WTC11 (cell line): ENCODE results near the gene EHD1. TPM values are rescaled to one million over a fixed set of nuclear protein-coding genes. Genes with fewer than 3 reads are reported as not detected.

ENCODE experiments used
- ATAC-seq: fragments of 200-7000 bp; cut with Tn5 transposase; 2 replicates; pipeline ENCODE4 v1.10.0; 2021; ENCODE audit warnings: mild to moderate bottlenecking, moderate library complexity
- CTCF ChIA-PET: fragments of 300-600 bp; sonication (Branson Sonifier 250); formaldehyde crosslinking; loops from one replicate; lab custom pipeline; 2021; ENCODE audit warnings: antibody characterized with exemption; lab: Charles Lee
- POLR2A ChIA-PET: fragments of 350-600 bp; sonication (Branson Sonifier 250); formaldehyde crosslinking; loops from one replicate; lab custom pipeline; 2021; ENCODE audit warnings: antibody characterized with exemption; lab: Charles Lee
- DNase-seq: peaks from one replicate; pipeline ENCODE4 v3.0.0; 2021; ENCODE audit warnings: low spot score
- H3K27ac Mint-ChIP-seq: 2 replicates; pipeline ENCODE4 v1.8.0; 2021; ENCODE audit warnings: mixed read lengths
- H3K27me3 Mint-ChIP-seq: 2 replicates; pipeline ENCODE4 v1.8.0; 2021; ENCODE audit warnings: low read depth, mild to moderate bottlenecking, moderate library complexity, mixed read lengths
- H3K36me3 Mint-ChIP-seq: 2 replicates; pipeline ENCODE4 v1.8.0; 2021; ENCODE audit warnings: mixed read lengths
- H3K4me1 Mint-ChIP-seq: 2 replicates; pipeline ENCODE4 v1.8.0; 2022; ENCODE audit warnings: mixed read lengths
- H3K4me3 Mint-ChIP-seq: 2 replicates; pipeline ENCODE4 v1.8.0; 2021; ENCODE audit warnings: mild to moderate bottlenecking, moderate library complexity, mixed read lengths
- H3K9me3 Mint-ChIP-seq: 2 replicates; pipeline ENCODE4 v1.8.0; 2021; ENCODE audit warnings: mixed read lengths
- ATF2 ChIP-seq: sonication (generic); formaldehyde crosslinking; IDR thresholded peaks from 2 replicates; pipeline ENCODE4 v1.8.1; 2022; ENCODE audit warnings: low read depth, missing genetic modification reagents, borderline replicate concordance
- CBFB ChIP-seq: sonication (generic); formaldehyde crosslinking; IDR thresholded peaks from 2 replicates; pipeline ENCODE4 v1.8.1; 2022; ENCODE audit warnings: mild to moderate bottlenecking, low read depth, missing genetic modification reagents
- MXD4 ChIP-seq: fragments of 250-450 bp; sonication (Bioruptor Pico); IDR thresholded peaks from 2 replicates; pipeline ENCODE4 v1.8.0; 2021; ENCODE audit warnings: mild to moderate bottlenecking, moderate library complexity, borderline replicate concordance
- NFE2L1 ChIP-seq: sonication (generic); formaldehyde crosslinking; IDR thresholded peaks from 2 replicates; pipeline ENCODE4 v1.8.1; 2023; ENCODE audit warnings: missing genetic modification reagents
- OVOL2 ChIP-seq: fragments of 250-450 bp; sonication (Bioruptor Pico); IDR thresholded peaks from 2 replicates; pipeline ENCODE4 v1.9.0; 2021; ENCODE audit warnings: mild to moderate bottlenecking, borderline replicate concordance
- RELA ChIP-seq: sonication (generic); formaldehyde crosslinking; IDR thresholded peaks from 2 replicates; pipeline ENCODE4 v1.8.1; 2022; ENCODE audit warnings: missing genetic modification reagents, mild to moderate bottlenecking, borderline replicate concordance
- TEAD1 ChIP-seq: sonication (generic); formaldehyde crosslinking; IDR thresholded peaks from 2 replicates; pipeline ENCODE4 v1.8.0; 2022; ENCODE audit warnings: mild to moderate bottlenecking, missing genetic modification reagents
- TEAD4 ChIP-seq: sonication (generic); formaldehyde crosslinking; IDR thresholded peaks from 2 replicates; pipeline ENCODE4 v1.8.0; 2022; ENCODE audit warnings: mild to moderate bottlenecking, missing genetic modification reagents
- ZNF219 ChIP-seq: sonication (generic); formaldehyde crosslinking; IDR thresholded peaks from 2 replicates; pipeline ENCODE4 v1.8.0; 2023; ENCODE audit warnings: missing genetic modification reagents, mild to moderate bottlenecking, borderline replicate concordance
- ZNF416 ChIP-seq: fragments of 250-450 bp; sonication (Bioruptor Pico); IDR thresholded peaks from 2 replicates; pipeline ENCODE4 v1.9.0; 2021; ENCODE audit warnings: mild to moderate bottlenecking, inconsistent platforms
- total RNA-seq: library from RNA; stranded (reverse); gene quantifications from 3 replicates; pipeline ENCODE4 v1.2.3, GENCODE V29; 2021
- TF ChIP-seq, protein P1 (sequence below): fragments of 250-450 bp; sonication (Bioruptor Pico); IDR thresholded peaks from 2 replicates; pipeline ENCODE4 v1.9.0; 2021; ENCODE audit warnings: mild to moderate bottlenecking
- TF ChIP-seq, protein P2 (sequence below): sonication (generic); formaldehyde crosslinking; IDR thresholded peaks from 2 replicates; pipeline ENCODE4 v1.8.1; 2022; ENCODE audit warnings: mild to moderate bottlenecking, moderate library complexity, missing genetic modification reagents
- TF ChIP-seq, protein P3 (sequence below): fragments of 250-450 bp; sonication (Bioruptor Pico); IDR thresholded peaks from 2 replicates; pipeline ENCODE4 v2.1.2; 2022; ENCODE audit warnings: mild to moderate bottlenecking, moderate library complexity
- TF ChIP-seq, protein P4 (sequence below): sonication (generic); formaldehyde crosslinking; IDR thresholded peaks from 2 replicates; pipeline ENCODE4 v1.8.0; 2022; ENCODE audit warnings: mild to moderate bottlenecking, missing genetic modification reagents

Gene EHD1
- total RNA-seq, 1 experiment from 2014 or later: 38.1 TPM

- TF ChIP-seq, protein P1, sequence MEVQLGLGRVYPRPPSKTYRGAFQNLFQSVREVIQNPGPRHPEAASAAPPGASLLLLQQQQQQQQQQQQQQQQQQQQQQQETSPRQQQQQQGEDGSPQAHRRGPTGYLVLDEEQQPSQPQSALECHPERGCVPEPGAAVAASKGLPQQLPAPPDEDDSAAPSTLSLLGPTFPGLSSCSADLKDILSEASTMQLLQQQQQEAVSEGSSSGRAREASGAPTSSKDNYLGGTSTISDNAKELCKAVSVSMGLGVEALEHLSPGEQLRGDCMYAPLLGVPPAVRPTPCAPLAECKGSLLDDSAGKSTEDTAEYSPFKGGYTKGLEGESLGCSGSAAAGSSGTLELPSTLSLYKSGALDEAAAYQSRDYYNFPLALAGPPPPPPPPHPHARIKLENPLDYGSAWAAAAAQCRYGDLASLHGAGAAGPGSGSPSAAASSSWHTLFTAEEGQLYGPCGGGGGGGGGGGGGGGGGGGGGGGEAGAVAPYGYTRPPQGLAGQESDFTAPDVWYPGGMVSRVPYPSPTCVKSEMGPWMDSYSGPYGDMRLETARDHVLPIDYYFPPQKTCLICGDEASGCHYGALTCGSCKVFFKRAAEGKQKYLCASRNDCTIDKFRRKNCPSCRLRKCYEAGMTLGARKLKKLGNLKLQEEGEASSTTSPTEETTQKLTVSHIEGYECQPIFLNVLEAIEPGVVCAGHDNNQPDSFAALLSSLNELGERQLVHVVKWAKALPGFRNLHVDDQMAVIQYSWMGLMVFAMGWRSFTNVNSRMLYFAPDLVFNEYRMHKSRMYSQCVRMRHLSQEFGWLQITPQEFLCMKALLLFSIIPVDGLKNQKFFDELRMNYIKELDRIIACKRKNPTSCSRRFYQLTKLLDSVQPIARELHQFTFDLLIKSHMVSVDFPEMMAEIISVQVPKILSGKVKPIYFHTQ (CRISPR knock-in tag): no peak
- TF ChIP-seq RELA (CRISPR knock-in tag) (no peak), OVOL2 (no peak), TEAD4 (CRISPR knock-in tag) (no peak)
Observed at GRCh38 chr11:64834723-64835615, 43.5 kb downstream of the EHD1 start (continued).

- POLR2A ChIA-PET: interaction anchor here (1.3 kb wide), 1 partner anchor 30 kb away, joined by 3 read pairs; no protein-coding TSS in a partner anchor
- no peak overlapping the region for H3K4me3 Mint-ChIP-seq
Observed at GRCh38 chr11:64834031-64834722, 44.2 kb downstream of the EHD1 start.

DNA sequence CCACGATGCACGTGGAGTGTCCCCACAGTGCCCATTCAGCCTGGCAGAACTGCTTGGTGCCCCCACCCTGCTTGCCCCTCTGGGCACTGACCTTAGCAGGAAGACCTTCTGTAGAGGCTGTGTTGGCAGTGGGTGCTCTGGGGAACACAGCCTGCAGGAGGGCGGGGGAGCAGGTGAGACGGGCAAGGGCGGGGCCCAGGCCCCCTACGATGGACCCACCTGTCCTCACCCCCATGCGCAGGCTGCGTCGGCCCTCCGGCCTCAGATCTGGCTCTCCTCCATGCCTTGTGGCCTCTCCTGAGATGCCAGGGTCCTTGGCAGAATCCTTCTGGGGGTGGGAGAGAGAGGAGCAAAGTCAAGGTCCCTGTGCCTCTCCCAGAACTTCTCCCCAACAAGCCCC lies 44.9 kb downstream of the EHD1 start:
- no peak for ATAC-seq
- Mint-ChIP-seq H3K4me1 (no peaks in the 10 kb centered on the region), H3K27ac (no peak overlapping the region), H3K9me3 (no peaks in the 10 kb centered on the region), H3K36me3 (peaks cover 2% of the 10 kb centered on the region; the same call in 1 of the 2 replicates), H3K4me3 (no peak overlapping the region), H3K27me3 (no peaks in the 10 kb centered on the region)
- no peak for TF ChIP-seq ATF2 (CRISPR knock-in tag)
- no peak for TF ChIP-seq NFE2L1 (CRISPR knock-in tag)
- DNase-seq: no peak
- ChIA-PET CTCF (interaction anchor here (0.8 to 1.5 kb wide), 2 partner anchors 30 to 54 kb away, joined by 3 to 6 read pairs; no protein-coding TSS in a partner anchor), POLR2A (no interaction called here)

More at GRCh38 chr11:64834031-64834722, 44.2 kb downstream of the EHD1 start:
- Mint-ChIP-seq H3K27me3 (no peaks in the 10 kb centered on the region), H3K27ac (no peak overlapping the region), H3K9me3 (no peaks in the 10 kb centered on the region), H3K4me1 (no peaks in the 10 kb centered on the region), H3K36me3 (no peaks in the 10 kb centered on the region)
- ATAC-seq: no peak
- DNase-seq: no peak
- TF ChIP-seq TEAD1 (no peak), ZNF416 (no peak), MXD4 (CRISPR knock-in tag) (no peak), RELA (CRISPR knock-in tag) (no peak), ZNF219 (CRISPR knock-in tag) (no peak), CBFB (CRISPR knock-in tag) (no peak)
- TF ChIP-seq, protein P2, sequence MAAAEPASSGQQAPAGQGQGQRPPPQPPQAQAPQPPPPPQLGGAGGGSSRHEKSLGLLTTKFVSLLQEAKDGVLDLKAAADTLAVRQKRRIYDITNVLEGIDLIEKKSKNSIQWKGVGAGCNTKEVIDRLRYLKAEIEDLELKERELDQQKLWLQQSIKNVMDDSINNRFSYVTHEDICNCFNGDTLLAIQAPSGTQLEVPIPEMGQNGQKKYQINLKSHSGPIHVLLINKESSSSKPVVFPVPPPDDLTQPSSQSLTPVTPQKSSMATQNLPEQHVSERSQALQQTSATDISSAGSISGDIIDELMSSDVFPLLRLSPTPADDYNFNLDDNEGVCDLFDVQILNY (CRISPR knock-in tag): no peak
- TF ChIP-seq, protein P3, sequence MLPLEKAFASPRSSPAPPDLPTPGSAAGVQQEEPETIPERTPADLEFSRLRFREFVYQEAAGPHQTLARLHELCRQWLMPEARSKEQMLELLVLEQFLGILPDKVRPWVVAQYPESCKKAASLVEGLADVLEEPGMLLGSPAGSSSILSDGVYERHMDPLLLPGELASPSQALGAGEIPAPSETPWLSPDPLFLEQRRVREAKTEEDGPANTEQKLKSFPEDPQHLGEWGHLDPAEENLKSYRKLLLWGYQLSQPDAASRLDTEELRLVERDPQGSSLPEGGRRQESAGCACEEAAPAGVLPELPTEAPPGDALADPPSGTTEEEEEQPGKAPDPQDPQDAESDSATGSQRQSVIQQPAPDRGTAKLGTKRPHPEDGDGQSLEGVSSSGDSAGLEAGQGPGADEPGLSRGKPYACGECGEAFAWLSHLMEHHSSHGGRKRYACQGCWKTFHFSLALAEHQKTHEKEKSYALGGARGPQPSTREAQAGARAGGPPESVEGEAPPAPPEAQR (CRISPR knock-in tag): no peak
- TF ChIP-seq, protein P4, sequence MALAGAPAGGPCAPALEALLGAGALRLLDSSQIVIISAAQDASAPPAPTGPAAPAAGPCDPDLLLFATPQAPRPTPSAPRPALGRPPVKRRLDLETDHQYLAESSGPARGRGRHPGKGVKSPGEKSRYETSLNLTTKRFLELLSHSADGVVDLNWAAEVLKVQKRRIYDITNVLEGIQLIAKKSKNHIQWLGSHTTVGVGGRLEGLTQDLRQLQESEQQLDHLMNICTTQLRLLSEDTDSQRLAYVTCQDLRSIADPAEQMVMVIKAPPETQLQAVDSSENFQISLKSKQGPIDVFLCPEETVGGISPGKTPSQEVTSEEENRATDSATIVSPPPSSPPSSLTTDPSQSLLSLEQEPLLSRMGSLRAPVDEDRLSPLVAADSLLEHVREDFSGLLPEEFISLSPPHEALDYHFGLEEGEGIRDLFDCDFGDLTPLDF (CRISPR knock-in tag): no peak
- CTCF ChIA-PET: interaction anchor here (0.7 to 2.9 kb wide), 4 partner anchors 15 to 739 kb away, joined by 3 to 6 read pairs (median 4); no protein-coding TSS in a partner anchor
